Esophagus squamous epithelium (tissue), 5 donors: ENCODE data around the gene VAMP2. TPM values are rescaled to one million over a fixed set of nuclear protein-coding genes. Genes with fewer than 3 reads are reported as not detected.

Experiments used
- DNase-seq: peaks from one replicate; lab custom pipeline; 2025; lab: John Stamatoyannopoulos, UW
- H3K27ac ChIP-seq, 4 donors: fragments of 200-600 bp; sonication (generic); one replicate each; pipeline ENCODE4 v1.5.1; 2016 to 2019; ENCODE audit warnings: mild to moderate bottlenecking in 1 of 4
- H3K27me3 ChIP-seq, 4 donors: fragments of 200-600 bp; sonication (generic); 1 replicate in 3 of 4; 2 replicates in 1 of 4; pipeline versions ENCODE4 v1.5.1 to v1.6.0; 2017 to 2021; ENCODE audit warnings: antibody characterized with exemption in 1 of 4
- H3K36me3 ChIP-seq, 3 donors: fragments of 200-600 bp; sonication (generic); one replicate each; pipeline ENCODE4 v1.5.1; 2016 to 2019
- H3K4me1 ChIP-seq, 3 donors: fragments of 200-600 bp; sonication (generic); one replicate each; pipeline ENCODE4 v1.5.1; 2017 to 2019
- H3K4me3 ChIP-seq, 4 donors: fragments of 200-600 bp; sonication (generic); 1 replicate in 3 of 4; 2 replicates in 1 of 4; pipeline ENCODE4 v1.5.1; 2016 to 2019; ENCODE audit warnings: mild to moderate bottlenecking in 2 of 4, moderate library complexity in 1 of 4
- H3K9me3 ChIP-seq, 3 donors: fragments of 200-600 bp; sonication (generic); one replicate each; pipeline ENCODE4 v1.5.1; 2016 to 2019
- POLR2A ChIP-seq, 4 donors: fragments of 450-650 bp; IDR thresholded peaks; one replicate each; pipeline ENCODE4 v1.6.1; 2017; ENCODE audit warnings: antibody characterized with exemption in 4 of 4, mild to moderate bottlenecking in 4 of 4, moderate library complexity in 3 of 4
- WGBS, 2 donors: methylation state at CpG; one replicate each; pipeline ENCODE4 v1.1.5; 2018; 5-methylcytosine and 5-hydroxymethylcytosine counted together
- intact Hi-C: fragments of 100-400 bp; cut with DNase I; formaldehyde crosslinking; loops from one replicate; pipeline ENCODE4 v1.15.0; 2022
- total RNA-seq, 4 donors: library from RNA; depleted of rRNA; stranded (reverse); fragments of >200 nt; gene quantifications; one replicate each; pipeline ENCODE4 v1.1.0, GENCODE V29; 2016
- TF ChIP-seq, protein P1 (sequence below), 6 experiments: fragments of 450-650 bp in 4 of 6; fragments of 200-600 bp in 2 of 6; sonication (generic) in 2 of 6; IDR thresholded peaks; one replicate each; pipeline ENCODE4 v1.5.1; 2016 to 2019; ENCODE audit warnings: antibody characterized with exemption in 6 of 6, mild to moderate bottlenecking in 4 of 6, moderate library complexity in 4 of 6
- donor health status: DM: yes; HTN: yes; CAD: no.

VAMP2 gene
- total RNA-seq, 4 donors from 2014 or later: 6.2 to 20.4 (median 12.0) TPM

DNA sequence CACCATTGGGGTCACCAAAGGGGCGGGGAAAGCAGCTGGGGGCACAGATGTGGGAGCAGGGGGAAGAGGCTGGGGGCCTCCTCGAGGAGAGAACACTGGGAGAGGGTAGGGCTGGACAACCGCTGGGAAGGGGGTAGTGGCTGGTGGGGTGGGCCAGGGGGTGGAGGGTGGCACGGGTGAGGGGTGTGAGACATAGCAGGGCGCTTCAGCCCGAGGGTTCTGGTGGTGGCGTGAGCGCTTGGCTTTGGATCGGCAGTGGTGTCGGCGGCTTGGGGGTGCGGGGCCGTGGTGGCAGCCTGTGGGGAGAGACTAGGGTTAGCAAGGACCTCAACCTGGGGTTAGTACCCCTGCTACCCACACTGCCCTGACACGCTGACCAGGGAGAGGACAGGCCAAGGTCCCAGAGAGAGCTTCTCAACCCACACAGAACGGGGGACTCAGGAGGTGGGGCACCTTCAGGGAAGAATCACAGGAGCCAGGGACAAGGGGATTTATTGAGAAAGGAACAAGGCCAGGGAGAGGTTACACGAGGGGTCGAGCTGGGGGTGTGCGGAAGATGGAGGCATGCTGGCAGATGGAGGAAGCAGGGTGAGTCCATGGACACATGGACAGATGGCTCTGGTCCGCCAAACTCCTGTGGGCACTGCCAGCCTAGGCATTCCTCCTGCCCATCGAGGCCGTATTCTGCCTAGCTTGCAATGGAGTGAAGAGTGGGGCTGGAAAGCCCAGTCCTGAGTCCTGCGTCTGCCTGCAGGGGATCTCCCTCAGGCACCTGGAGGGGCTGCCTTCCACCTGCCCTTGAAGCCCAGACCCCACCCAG, 19.0 kb downstream of the VAMP2 start:
- Histone ChIP-seq H3K4me3 (no peak overlapping the region), H3K27me3 (no peaks in the 10 kb centered on the region), H3K27ac (peak overlapping the region in 3 of 4 donors; percentile 10 to 94 (median 53)), H3K36me3 (peaks cover 87 to 94% (median 93%) of the 10 kb centered on the region in 3 donors), H3K4me1 (peaks cover 0 to 86% (median 13%) of the 10 kb centered on the region in 3 donors), H3K9me3 (no peaks in the 10 kb centered on the region)
- intact Hi-C loops: no loop called here
- TF ChIP-seq, protein P1, sequence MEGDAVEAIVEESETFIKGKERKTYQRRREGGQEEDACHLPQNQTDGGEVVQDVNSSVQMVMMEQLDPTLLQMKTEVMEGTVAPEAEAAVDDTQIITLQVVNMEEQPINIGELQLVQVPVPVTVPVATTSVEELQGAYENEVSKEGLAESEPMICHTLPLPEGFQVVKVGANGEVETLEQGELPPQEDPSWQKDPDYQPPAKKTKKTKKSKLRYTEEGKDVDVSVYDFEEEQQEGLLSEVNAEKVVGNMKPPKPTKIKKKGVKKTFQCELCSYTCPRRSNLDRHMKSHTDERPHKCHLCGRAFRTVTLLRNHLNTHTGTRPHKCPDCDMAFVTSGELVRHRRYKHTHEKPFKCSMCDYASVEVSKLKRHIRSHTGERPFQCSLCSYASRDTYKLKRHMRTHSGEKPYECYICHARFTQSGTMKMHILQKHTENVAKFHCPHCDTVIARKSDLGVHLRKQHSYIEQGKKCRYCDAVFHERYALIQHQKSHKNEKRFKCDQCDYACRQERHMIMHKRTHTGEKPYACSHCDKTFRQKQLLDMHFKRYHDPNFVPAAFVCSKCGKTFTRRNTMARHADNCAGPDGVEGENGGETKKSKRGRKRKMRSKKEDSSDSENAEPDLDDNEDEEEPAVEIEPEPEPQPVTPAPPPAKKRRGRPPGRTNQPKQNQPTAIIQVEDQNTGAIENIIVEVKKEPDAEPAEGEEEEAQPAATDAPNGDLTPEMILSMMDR (IDR thresholded peaks at IDR 0.05): no peak
- TF ChIP-seq POLR2A (IDR thresholded peaks at IDR 0.05): no peak
- 90 to 91% methylated on average over 7 to 19 of the region's 22 CpGs for WGBS, 2 donors
- DNase-seq: no peak

DNA sequence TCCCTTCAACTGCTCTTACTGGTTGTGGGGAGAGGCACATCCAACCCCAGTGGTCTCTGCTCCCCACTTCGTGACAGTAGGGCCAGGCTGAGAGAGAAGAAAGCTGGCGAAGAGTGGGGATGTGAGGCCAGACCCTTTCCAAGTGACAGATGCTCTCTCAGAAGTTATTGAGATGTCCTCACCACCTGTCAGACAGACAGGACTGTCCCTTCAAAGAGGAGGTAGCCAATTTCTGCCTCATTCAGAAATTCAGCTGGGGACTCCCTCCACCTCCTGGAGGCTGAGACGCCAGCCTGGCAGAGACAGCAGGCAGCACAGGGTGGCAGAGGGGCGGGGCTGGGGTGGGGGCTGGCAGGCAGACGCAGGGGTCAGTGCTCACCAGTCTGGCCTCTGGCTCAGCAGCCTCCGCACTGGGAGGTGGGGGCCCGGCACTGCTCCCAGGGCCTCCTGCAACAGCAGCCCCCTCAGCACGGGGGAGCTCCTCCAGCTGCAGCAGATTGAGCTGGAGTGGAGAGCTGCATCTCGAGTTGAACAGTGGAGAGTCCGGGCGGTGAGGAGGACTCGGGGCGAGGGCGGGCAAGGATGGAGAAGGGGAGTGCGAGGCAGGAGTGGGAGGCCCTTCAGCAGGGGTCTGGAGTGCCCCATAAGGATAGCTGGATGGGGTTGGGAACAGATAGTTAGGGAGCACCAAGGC, 19.7 kb downstream of the VAMP2 start:
- TF ChIP-seq, protein P1 (IDR thresholded peaks at IDR 0.05): no peak
- no peak for TF ChIP-seq POLR2A (IDR thresholded peaks at IDR 0.05)
- intact Hi-C loops: no loop called here
- H3K36me3 ChIP-seq: peaks cover 80 to 86% (median 85%) of the 10 kb centered on the region in 3 donors
- 83 to 91% methylated on average over 4 to 6 of the region's 15 CpGs for WGBS, 2 donors
- peaks cover under 1 to 86% (median 17%) of the 10 kb centered on the region in 3 donors for H3K4me1 ChIP-seq
- no peak for DNase-seq
- H3K27ac ChIP-seq: peak overlapping the region in 3 of 4 donors; percentile 10 to 94 (median 53)
- H3K9me3 ChIP-seq: no peaks in the 10 kb centered on the region
- no peak overlapping the region for H3K4me3 ChIP-seq
- H3K27me3 ChIP-seq: no peaks in the 10 kb centered on the region

- H3K4me3 ChIP-seq: no peak overlapping the region
- WGBS, 2 donors: 62 to 75% methylated on average over 3 to 4 of the region's 23 CpGs
- intact Hi-C loops: no loop called here
- peaks cover 72 to 79% (median 78%) of the 10 kb centered on the region in 3 donors for H3K36me3 ChIP-seq
- DNase-seq: no peak
- no peaks in the 10 kb centered on the region for H3K9me3 ChIP-seq
- peaks cover 7 to 85% (median 23%) of the 10 kb centered on the region in 3 donors for H3K4me1 ChIP-seq
- no peaks in the 10 kb centered on the region for H3K27me3 ChIP-seq
- no peak for TF ChIP-seq POLR2A (IDR thresholded peaks at IDR 0.05)
- TF ChIP-seq, protein P1 (IDR thresholded peaks at IDR 0.05): no peak
- peak overlapping the region in 3 of 4 donors; percentile 17 to 94 (median 53) for H3K27ac ChIP-seq
These were observed 20.4 kb downstream of the VAMP2 start for GRCh38 chr17:8142158-8142886.

DNA sequence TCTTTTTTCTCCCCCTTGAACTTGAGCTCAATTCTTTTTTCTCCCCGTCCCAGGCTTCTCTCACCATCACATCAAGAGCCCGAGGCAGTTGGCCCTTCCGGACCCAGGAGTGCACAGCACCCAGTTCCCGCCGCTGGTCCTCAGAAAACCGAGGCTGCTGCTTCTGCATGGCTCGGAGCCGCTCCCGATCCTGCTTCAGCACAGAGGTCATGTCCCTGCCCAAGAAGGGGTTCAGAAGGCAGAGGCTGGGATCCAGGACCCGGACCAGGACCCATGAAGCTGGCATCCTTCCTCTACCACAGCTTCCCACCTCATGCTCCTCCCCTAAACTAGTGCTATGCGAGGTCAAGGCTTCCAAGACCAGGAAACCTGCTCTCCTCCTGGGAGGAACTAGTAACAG, 21.0 kb downstream of the VAMP2 start:
- Histone ChIP-seq H3K4me1 (peaks cover 7 to 80% (median 23%) of the 10 kb centered on the region in 3 donors), H3K4me3 (no peak overlapping the region), H3K9me3 (no peaks in the 10 kb centered on the region), H3K27me3 (no peaks in the 10 kb centered on the region), H3K27ac (peak overlapping the region in 2 of 4 donors; percentile 17 to 94), H3K36me3 (peaks cover 67 to 73% (median 72%) of the 10 kb centered on the region in 3 donors)
- WGBS, 2 donors: 75 to 76% methylated on average over 7 to 8 of the region's 11 CpGs
- no peak for TF ChIP-seq POLR2A (IDR thresholded peaks at IDR 0.05)
- TF ChIP-seq, protein P1 (IDR thresholded peaks at IDR 0.05): no peak
- intact Hi-C loops: no loop called here
- DNase-seq: no peak
